Measurements from ENCODE around the gene SH3PXD2B.
"Not testable (repeated sequence)": the region's sequence is repeated elsewhere in the genome, so short reads cannot be mapped to it uniquely, and the experiment has no call there.

Gene SH3PXD2B

GRCh38 chr5:172288465-172288864, 165.9 kb downstream of the SH3PXD2B start:
- H3K27me3 ChIP-seq (ENCODE audit: control insufficient read depth in 1 of 2, insufficient read depth in 2 of 2, low read length in 2 of 2), result no peaks in the 10 kb centered on the region
- H3K4me1 ChIP-seq (ENCODE audit: control insufficient read depth in 1 of 2, insufficient read depth in 2 of 2, low read length in 2 of 2), result peaks cover 5 to 7% of the 10 kb centered on the region in 2 donors
- H3K27ac ChIP-seq (ENCODE audit: low read depth, low read length), result no peak overlapping the region
- no peaks in the 10 kb centered on the region for H3K36me3 ChIP-seq (ENCODE audit: control insufficient read depth in 1 of 2, insufficient read depth in 2 of 2, low read length in 2 of 2)
- no peak overlapping the region for H3K9ac ChIP-seq (ENCODE audit: low read depth in 1 of 2, low read length in 2 of 2)
- H3K9me3 ChIP-seq (ENCODE audit: control insufficient read depth in 1 of 2, low read length in 2 of 2), result no peaks in the 10 kb centered on the region
- H3K4me3 ChIP-seq (ENCODE audit: low read depth in 1 of 2, low read length in 2 of 2), result no peak overlapping the region

DNA sequence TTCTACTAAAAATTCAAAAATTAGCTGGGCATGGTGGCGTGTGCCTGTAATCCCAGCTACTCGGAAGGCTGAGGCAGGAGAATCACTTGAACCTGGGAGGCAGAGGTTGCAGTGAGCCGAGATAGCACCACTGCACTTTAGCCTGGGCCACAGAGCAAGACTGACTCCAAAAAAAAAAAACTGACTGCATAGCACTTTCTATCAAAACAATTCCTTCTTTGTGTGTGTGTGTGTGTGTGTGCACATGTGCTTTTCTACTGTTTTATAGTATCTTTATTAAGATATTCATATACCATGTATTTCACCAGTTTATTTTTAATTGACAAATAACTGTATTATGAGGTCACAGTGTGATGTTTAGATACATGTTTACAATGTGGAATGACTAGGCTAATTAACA, 167.2 kb downstream of the SH3PXD2B start:
- not testable (repeated sequence) for H3K27ac ChIP-seq (ENCODE audit: low read depth, low read length); H3K9ac ChIP-seq (ENCODE audit: low read depth in 1 of 2, low read length in 2 of 2); H3K27me3 ChIP-seq (ENCODE audit: control insufficient read depth in 1 of 2, insufficient read depth in 2 of 2, low read length in 2 of 2); H3K4me3 ChIP-seq (ENCODE audit: low read depth in 1 of 2, low read length in 2 of 2); H3K9me3 ChIP-seq (ENCODE audit: control insufficient read depth in 1 of 2, low read length in 2 of 2); H3K36me3 ChIP-seq (ENCODE audit: control insufficient read depth in 1 of 2, insufficient read depth in 2 of 2, low read length in 2 of 2)
- peaks cover 11 to 14% of the 10 kb centered on the region in 2 donors for H3K4me1 ChIP-seq (ENCODE audit: control insufficient read depth in 1 of 2, insufficient read depth in 2 of 2, low read length in 2 of 2)

DNA sequence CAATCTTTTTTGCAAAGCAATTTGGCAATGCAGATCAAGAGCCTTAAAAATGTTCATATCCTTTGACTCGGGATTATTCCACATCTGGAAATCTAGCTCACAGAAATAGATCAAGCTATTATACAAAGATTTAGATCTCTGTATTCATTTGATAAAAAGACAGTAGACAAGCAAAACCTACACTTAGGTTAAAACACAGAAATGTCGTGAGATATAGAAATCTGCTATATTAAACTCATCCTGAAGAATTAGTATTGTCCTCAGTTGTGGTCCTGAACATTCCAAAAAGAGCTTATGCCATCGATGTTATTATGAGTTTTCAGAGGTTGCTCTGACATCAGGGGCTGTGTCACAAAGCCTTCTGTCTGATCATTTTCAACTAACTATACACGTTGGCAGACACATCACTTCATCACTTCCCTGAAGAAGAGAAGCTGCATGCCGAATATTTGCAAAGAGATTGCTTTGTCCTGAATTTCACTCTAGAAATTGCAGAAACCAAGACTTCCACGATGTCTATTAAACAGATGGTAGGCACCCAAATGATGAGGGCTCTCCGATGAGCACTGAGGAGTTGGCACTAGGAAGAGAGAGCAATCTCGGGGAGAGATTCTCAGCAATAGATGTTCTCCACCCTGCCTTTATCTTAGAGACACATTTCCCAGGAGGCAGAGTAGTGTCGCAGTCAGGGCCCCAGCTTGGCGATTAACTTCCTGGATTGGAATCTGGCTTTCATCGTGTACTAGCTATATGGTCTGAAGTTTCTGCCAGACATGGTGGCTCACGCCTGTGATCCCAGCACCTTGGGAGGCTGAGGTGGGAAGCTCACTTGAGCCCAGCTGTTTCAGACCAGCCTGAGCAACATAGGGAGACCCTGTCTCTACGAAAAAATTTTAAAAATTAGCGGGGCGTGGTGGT, 168.8 kb downstream of the SH3PXD2B start:
- H3K4me1 ChIP-seq (ENCODE audit: control insufficient read depth in 1 of 2, insufficient read depth in 2 of 2, low read length in 2 of 2), result peaks cover 19 to 27% of the 10 kb centered on the region in 2 donors
- no peak overlapping the region for H3K4me3 ChIP-seq (ENCODE audit: low read depth in 1 of 2, low read length in 2 of 2)
- H3K36me3 ChIP-seq (ENCODE audit: control insufficient read depth in 1 of 2, insufficient read depth in 2 of 2, low read length in 2 of 2), result no peaks in the 10 kb centered on the region
- no peaks in the 10 kb centered on the region for H3K9me3 ChIP-seq (ENCODE audit: control insufficient read depth in 1 of 2, low read length in 2 of 2)
- H3K27me3 ChIP-seq (ENCODE audit: control insufficient read depth in 1 of 2, insufficient read depth in 2 of 2, low read length in 2 of 2), result no peaks in the 10 kb centered on the region
- no peak overlapping the region for H3K27ac ChIP-seq (ENCODE audit: low read depth, low read length)
- H3K9ac ChIP-seq (ENCODE audit: low read depth in 1 of 2, low read length in 2 of 2), result no peak overlapping the region

- Histone ChIP-seq H3K27me3 (ENCODE audit: control insufficient read depth in 1 of 2, insufficient read depth in 2 of 2, low read length in 2 of 2) (no peaks in the 10 kb centered on the region), H3K4me3 (ENCODE audit: low read depth in 1 of 2, low read length in 2 of 2) (peak overlapping the region; percentile 66 to 86), H3K4me1 (ENCODE audit: control insufficient read depth in 1 of 2, insufficient read depth in 2 of 2, low read length in 2 of 2) (peaks cover 19 to 27% of the 10 kb centered on the region in 2 donors), H3K9me3 (ENCODE audit: control insufficient read depth in 1 of 2, low read length in 2 of 2) (no peaks in the 10 kb centered on the region), H3K9ac (ENCODE audit: low read depth in 1 of 2, low read length in 2 of 2) (peak overlapping the region; percentile 68 to 70), H3K36me3 (ENCODE audit: control insufficient read depth in 1 of 2, insufficient read depth in 2 of 2, low read length in 2 of 2) (no peaks in the 10 kb centered on the region), H3K27ac (ENCODE audit: low read depth, low read length) (peak overlapping the region; percentile 56)
These were observed 169.7 kb downstream of the SH3PXD2B start for GRCh38 chr5:172284611-172284980.

- Histone ChIP-seq H3K27me3 (ENCODE audit: control insufficient read depth in 1 of 2, insufficient read depth in 2 of 2, low read length in 2 of 2) (no peaks in the 10 kb centered on the region), H3K4me3 (ENCODE audit: low read depth in 1 of 2, low read length in 2 of 2) (peak overlapping the region; percentile 66 to 86), H3K9ac (ENCODE audit: low read depth in 1 of 2, low read length in 2 of 2) (peak overlapping the region; percentile 68 to 70), H3K4me1 (ENCODE audit: control insufficient read depth in 1 of 2, insufficient read depth in 2 of 2, low read length in 2 of 2) (peaks cover 19 to 27% of the 10 kb centered on the region in 2 donors), H3K9me3 (ENCODE audit: control insufficient read depth in 1 of 2, low read length in 2 of 2) (no peaks in the 10 kb centered on the region), H3K36me3 (ENCODE audit: control insufficient read depth in 1 of 2, insufficient read depth in 2 of 2, low read length in 2 of 2) (no peaks in the 10 kb centered on the region), H3K27ac (ENCODE audit: low read depth, low read length) (peak overlapping the region; percentile 56)
These were observed 170.3 kb downstream of the SH3PXD2B start for GRCh38 chr5:172283862-172284610.

DNA sequence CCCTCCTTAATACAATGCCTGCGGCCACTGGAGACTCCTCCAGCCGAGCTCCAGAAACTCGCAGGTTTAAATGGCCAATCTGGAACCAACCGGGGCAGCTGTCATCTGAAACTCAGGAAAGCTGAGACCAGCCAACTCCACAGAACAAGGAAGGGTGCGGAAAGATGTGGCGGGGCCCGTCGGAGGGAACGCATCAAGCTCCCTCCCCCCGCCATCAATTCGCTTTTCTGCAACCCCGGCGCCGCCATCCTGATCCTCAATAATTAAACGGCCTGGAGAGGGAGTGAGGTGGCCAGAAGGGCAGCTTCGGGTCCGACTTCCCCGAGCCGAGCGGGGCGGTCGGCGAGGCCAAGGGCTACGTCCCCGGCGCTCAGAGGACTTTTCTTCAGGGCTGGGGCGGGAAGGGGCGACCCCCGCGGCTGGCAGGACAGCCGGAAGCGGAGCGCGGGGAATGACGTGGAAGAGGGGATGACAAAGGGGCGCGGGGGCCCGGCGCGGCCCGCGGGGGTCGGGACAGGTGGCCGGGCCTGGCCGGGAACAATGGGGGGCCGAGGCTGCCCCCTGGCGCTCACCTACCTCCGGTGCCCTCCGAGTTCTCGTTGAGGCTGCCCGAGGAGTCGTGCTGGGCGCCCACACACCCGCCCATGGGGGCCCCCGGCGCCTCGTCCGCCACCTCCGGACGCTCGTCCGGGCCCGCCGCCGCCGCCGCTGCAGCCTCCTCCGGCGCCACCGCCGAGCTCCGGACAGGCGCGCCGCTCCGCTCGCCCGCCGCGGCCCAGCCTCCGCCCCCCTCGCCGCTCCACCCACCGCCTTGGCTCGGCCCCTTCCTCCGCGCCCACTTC, 171.1 kb downstream of the SH3PXD2B start, which contains the start of gene UBTD2:
TSS of gene UBTD2 (minus strand) at position 745 of the 842 bp plus-strand sequence. CDS start at position 646, 99 bp downstream.
- Histone ChIP-seq H3K9ac (ENCODE audit: low read depth in 1 of 2, low read length in 2 of 2) (peak within 1 kb of the TSS; percentile 79 to 80), H3K4me1 (ENCODE audit: control insufficient read depth in 1 of 2, insufficient read depth in 2 of 2, low read length in 2 of 2) (peaks cover 19 to 27% of the 10 kb centered on the region in 2 donors), H3K36me3 (ENCODE audit: control insufficient read depth in 1 of 2, insufficient read depth in 2 of 2, low read length in 2 of 2) (no peaks in the 10 kb centered on the region), H3K27ac (ENCODE audit: low read depth, low read length) (peak within 1 kb of the TSS; percentile 66), H3K9me3 (ENCODE audit: control insufficient read depth in 1 of 2, low read length in 2 of 2) (no peaks in the 10 kb centered on the region), H3K4me3 (ENCODE audit: low read depth in 1 of 2, low read length in 2 of 2) (peak within 1 kb of the TSS; percentile 86 to 88), H3K27me3 (ENCODE audit: control insufficient read depth in 1 of 2, insufficient read depth in 2 of 2, low read length in 2 of 2) (no peaks in the 10 kb centered on the region)

DNA sequence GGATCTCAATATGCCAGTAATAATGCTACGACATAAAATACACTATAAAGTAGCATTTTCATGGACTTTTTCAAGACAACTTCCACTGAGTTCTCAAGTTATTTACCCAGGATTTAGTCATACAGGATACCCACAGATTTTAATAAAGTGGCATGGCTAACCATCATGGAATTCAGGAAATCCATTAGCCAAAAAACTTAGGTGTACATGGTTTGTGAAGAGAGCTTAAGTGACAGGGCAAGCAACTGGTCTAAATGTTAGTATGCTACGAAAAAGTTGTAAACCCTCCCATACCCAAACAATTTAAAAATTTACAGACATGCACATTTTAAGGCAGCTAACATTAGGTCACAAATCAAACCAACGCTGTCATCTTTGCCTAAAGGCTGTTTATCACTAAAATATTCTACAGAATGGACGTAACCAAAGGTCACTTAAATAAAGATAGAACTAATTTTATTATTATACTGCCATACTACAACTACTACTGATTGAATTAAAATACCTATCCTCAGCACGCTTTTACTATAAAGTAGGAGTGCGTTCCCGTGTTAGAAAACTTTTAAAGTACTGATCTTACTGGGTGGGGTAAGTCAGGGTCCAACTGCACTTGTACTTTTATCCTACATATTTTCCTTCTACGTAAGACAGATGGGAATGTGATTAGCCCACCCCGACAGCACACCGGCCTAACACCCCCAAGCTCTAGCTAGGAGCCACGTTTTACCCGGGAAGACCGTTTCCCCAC, 171.9 kb downstream of the SH3PXD2B start:
- Histone ChIP-seq H3K9me3 (ENCODE audit: control insufficient read depth in 1 of 2, low read length in 2 of 2) (no peaks in the 10 kb centered on the region), H3K27ac (ENCODE audit: low read depth, low read length) (no peak overlapping the region), H3K27me3 (ENCODE audit: control insufficient read depth in 1 of 2, insufficient read depth in 2 of 2, low read length in 2 of 2) (no peaks in the 10 kb centered on the region), H3K36me3 (ENCODE audit: control insufficient read depth in 1 of 2, insufficient read depth in 2 of 2, low read length in 2 of 2) (no peaks in the 10 kb centered on the region), H3K9ac (ENCODE audit: low read depth in 1 of 2, low read length in 2 of 2) (peak overlapping the region; percentile 79 to 80), H3K4me3 (ENCODE audit: low read depth in 1 of 2, low read length in 2 of 2) (peak overlapping the region; percentile 76 to 88), H3K4me1 (ENCODE audit: control insufficient read depth in 1 of 2, insufficient read depth in 2 of 2, low read length in 2 of 2) (peaks cover 19 to 27% of the 10 kb centered on the region in 2 donors)

DNA sequence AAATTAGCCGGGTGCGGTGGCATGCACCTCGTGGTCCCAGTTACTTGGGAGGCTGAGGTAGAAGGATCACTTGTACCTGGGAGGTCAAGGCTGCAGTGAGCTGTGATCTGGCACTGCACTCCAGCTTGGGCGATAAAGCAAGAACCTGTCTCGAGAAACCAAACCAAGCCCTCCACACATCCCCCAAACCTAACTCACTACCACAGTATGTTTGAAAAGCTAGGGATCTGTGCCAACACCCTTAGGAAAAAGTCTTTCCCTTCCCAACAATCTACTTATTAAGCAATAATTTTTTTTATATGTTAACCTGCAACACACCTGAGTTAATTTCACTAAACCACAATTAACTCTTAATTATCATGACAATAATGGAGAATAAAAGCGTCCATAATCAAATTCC, 173.0 kb downstream of the SH3PXD2B start:
- no peaks in the 10 kb centered on the region for H3K9me3 ChIP-seq (ENCODE audit: control insufficient read depth in 1 of 2, low read length in 2 of 2)
- H3K27ac ChIP-seq (ENCODE audit: low read depth, low read length), result no peak overlapping the region
- H3K9ac ChIP-seq (ENCODE audit: low read depth in 1 of 2, low read length in 2 of 2), result no peak overlapping the region
- H3K4me1 ChIP-seq (ENCODE audit: control insufficient read depth in 1 of 2, insufficient read depth in 2 of 2, low read length in 2 of 2), result peaks cover 19 to 27% of the 10 kb centered on the region in 2 donors
- H3K4me3 ChIP-seq (ENCODE audit: low read depth in 1 of 2, low read length in 2 of 2), result peak overlapping the region in 1 of 2 donors; percentile 88
- H3K36me3 ChIP-seq (ENCODE audit: control insufficient read depth in 1 of 2, insufficient read depth in 2 of 2, low read length in 2 of 2), result no peaks in the 10 kb centered on the region
- no peaks in the 10 kb centered on the region for H3K27me3 ChIP-seq (ENCODE audit: control insufficient read depth in 1 of 2, insufficient read depth in 2 of 2, low read length in 2 of 2)

DNA sequence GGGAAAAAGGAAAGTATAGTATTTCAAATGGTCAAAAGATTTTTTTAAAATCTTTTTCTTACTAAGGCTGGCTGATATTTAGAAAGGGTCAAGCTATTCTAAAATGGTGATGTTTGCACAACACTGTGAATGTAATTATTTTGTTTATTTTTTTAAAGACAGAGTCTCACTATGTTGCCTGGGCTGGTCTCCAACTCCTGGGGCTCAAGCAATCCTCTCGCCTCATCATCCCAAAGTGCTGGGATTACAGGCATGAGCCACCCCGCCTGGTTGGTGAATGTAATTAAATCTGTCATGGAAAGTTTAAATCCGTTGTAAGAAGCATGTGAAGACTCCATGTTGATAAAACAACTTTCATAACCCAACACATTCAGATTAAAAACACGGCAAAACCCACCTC, 173.4 kb downstream of the SH3PXD2B start:
- H3K36me3 ChIP-seq (ENCODE audit: control insufficient read depth in 1 of 2, insufficient read depth in 2 of 2, low read length in 2 of 2), result no peaks in the 10 kb centered on the region
- peaks cover 19 to 27% of the 10 kb centered on the region in 2 donors for H3K4me1 ChIP-seq (ENCODE audit: control insufficient read depth in 1 of 2, insufficient read depth in 2 of 2, low read length in 2 of 2)
- no peak overlapping the region for H3K27ac ChIP-seq (ENCODE audit: low read depth, low read length)
- no peaks in the 10 kb centered on the region for H3K9me3 ChIP-seq (ENCODE audit: control insufficient read depth in 1 of 2, low read length in 2 of 2)
- H3K4me3 ChIP-seq (ENCODE audit: low read depth in 1 of 2, low read length in 2 of 2), result peak overlapping the region in 1 of 2 donors; percentile 88
- no peak overlapping the region for H3K9ac ChIP-seq (ENCODE audit: low read depth in 1 of 2, low read length in 2 of 2)
- no peaks in the 10 kb centered on the region for H3K27me3 ChIP-seq (ENCODE audit: control insufficient read depth in 1 of 2, insufficient read depth in 2 of 2, low read length in 2 of 2)

All from duodenal mucosa (tissue), 2 donors.